Motor neuron (in vitro differentiated cells): ENCODE measurements around the gene SCLY. TPM values are rescaled to one million over a fixed set of nuclear protein-coding genes. Genes with fewer than 3 reads are reported as not detected.

Experiments used
- ATAC-seq, 8 experiments: fragments of 200-7000 bp; cut with Tn5 transposase; replicated peaks in 6 of 8; 2 replicates each; pipeline ENCODE4 v1.8.0; 2021; ENCODE audit warnings: mild to moderate bottlenecking in 8 of 8, moderate library complexity in 8 of 8
- H3K27ac ChIP-seq, 2 donors: fragments of 250-450 bp; sonication (Bioruptor Pico); 2 replicates each; pipeline ENCODE4 v1.9.0; 2021; ENCODE audit warnings: antibody characterized with exemption in 2 of 2, mild to moderate bottlenecking in 2 of 2, moderate library complexity in 1 of 2
- H3K4me1 ChIP-seq, 2 donors: fragments of 250-450 bp; sonication (Bioruptor Pico); replicated peaks in 1 of 2; 2 replicates each; pipeline ENCODE4 v1.6.1; 2021; ENCODE audit warnings: antibody characterized with exemption in 2 of 2, mild to moderate bottlenecking in 2 of 2, moderate library complexity in 1 of 2
- H3K4me3 ChIP-seq, 5 donors: fragments of 250-450 bp; sonication (Bioruptor Pico); 2 replicates each; pipeline ENCODE4 v1.9.0; 2021; ENCODE audit warnings: antibody characterized with exemption in 5 of 5, mild to moderate bottlenecking in 5 of 5, moderate library complexity in 4 of 5
- WGBS, 10 experiments: fragments of 450-650 bp; shearing (Covaris generic); methylation state at CpG; one replicate each; pipeline ENCODE4 v1.0.0; 2022; 5-methylcytosine and 5-hydroxymethylcytosine counted together
- in situ Hi-C, 9 experiments: fragments of 400-800 bp; cut with MboI; loops; one replicate each; pipeline ENCODE4 v1.15.0; 2021; ENCODE audit warnings: low sequenced_read_pairs in 9 of 9, low pct_unique_long_range_greater_than_20kb in 2 of 9; ENCODE audit not compliant: unreplicated experiment in 9 of 9
- total RNA-seq, 8 experiments: library from RNA; unstranded; fragments of 300-600 nt; gene quantifications; 2 replicates each; pipeline versions ENCODE4 v1.2.3 to v1.2.4, GENCODE V29; 2022

SCLY gene
- total RNA-seq, 8 experiments from 2014 or later: 7.4 to 40.7 (median 12.4) TPM

DNA sequence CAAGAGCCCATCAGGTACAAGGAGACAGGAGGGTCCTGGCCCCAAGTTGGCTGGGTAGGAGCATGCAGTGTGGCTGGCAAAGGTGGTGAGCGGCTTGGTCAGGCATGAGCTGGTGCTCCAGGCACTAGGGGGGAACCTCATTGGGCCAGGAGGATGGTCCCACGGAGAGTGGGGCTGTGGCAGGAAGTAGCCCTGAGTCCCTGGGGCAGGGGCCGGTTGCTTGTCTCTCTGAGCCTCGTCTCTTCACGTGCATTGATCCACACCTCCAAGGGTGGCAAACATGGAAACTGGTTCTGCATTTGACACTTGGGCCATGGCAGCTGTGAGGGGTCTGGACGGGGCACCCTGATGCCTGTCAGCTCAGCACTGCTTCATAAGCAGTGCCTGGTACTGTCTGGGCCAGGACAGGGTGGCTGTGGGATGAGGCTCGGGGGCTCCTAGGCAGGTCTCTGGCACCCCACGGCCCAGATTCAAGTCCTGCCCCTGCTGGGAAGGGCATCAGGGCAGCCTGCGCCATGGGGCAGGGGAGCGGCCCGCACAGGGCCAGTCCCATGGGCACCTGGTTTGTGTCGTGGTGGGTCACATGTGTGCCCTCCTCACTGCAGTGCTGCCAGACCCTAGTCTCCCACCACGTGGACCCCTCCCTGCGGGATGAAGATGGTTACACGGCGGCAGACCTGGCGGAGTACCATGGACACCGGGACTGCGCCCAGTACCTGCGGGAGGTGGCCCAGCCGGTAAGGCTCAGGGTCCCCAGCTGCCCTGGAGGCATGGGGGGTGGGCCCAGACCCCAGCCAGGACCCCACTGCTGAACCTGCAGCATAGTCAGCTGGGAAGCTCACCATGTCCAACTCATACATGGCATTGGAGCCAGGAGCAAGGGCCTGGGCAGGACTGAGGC, 55.7 kb downstream of the SCLY start:
- in situ Hi-C loops: no loop called here
- Histone ChIP-seq H3K4me1 (peaks cover 15% of the 10 kb centered on the region in 2 donors), H3K27ac (no peak overlapping the region), H3K4me3 (no peak overlapping the region)
- 60 to 89% (median 69%) methylated on average over 1 to 13 of the region's 21 CpGs; no CpG with 5 or more reads in 6 of the 10 experiments for WGBS, 10 experiments
- ATAC-seq: no peak

DNA sequence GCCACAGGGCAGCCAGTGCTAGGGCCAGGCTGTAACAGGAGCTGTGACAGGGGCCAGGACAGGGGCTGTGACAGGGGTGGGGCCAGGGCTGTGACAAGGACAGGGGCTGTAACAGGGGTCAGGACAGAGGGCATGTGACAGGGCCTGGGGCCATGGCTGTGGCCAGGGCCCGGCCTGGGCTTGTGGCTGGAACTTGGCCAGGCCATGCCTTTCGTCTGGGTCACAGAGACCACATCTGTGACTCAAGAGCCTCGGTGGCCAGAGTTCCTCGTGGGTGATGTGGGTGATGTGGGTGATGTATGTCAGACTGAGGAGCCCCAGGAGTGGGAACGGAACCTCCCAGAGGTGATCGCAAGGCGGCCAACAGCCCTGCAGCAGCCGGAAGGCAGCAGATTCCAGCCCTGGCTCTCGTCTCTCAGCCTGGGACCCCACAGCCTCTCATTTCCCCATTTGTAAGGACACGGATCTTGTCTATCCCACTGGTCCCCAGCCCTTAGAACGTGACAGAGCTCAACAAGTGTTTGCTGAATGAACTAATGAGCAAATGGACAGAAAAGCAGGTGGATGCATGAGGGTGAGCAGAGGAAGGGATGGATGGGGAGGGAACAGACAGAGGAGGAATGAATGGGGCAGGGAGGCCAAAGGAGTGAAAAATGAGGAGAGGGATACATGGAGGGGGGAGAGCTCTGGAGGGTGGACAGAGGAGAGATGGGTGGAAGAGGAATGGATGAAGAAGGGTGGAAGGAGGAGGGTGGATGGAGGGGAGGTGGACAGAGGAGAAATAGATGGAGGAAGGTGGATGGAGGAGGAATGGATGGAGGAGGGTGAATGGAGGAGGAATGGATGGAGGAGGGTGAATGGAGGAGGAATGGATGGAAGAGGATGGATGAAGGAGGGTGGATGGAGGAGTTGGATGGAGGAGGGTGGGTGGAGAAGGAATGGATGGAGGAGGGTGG, 56.7 kb downstream of the SCLY start:
- Histone ChIP-seq H3K27ac (no peak overlapping the region), H3K4me3 (no peak overlapping the region), H3K4me1 (peaks cover 15% of the 10 kb centered on the region in 2 donors)
- 10 to 100% (median 41%) methylated on average over 1 to 3 of the region's 11 CpGs; no CpG with 5 or more reads in 2 of the 10 experiments for WGBS, 10 experiments
- no peak for ATAC-seq
- in situ Hi-C loops: no loop called here

DNA sequence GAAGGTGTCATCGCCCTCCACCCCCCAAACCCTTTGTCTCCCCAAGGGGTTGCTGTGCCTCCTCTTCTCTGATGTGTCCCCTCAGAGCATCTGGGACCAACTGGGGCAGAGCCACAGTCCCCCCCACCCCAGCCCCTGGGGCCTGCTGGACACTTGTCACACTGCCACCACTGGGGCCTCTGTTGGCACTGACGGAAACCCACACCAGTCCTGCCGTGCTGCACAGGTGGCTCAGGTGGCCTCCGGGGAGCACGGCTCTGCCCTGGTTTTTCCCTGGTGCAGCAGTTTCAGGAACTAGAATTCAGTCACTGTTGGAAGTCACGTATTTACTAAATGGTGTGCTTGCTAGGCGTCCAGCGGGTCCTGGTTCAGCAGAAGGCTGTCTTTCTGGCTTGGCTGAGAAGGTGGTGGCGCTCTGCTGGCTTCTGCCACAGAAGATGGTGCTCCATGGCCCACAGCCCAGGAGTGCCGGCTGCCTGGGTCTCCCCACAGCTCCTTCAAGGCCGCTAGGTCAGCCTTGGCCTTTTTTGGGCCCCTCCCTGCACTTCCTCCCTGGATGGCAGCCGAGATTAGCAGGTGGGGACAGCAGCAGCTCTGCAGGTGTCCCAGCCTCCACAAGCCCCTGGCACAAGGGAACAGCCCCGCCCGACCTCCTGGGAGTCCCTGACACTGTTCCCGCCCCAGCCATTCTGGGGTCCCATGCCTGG, 59.1 kb downstream of the SCLY start:
- ATAC-seq: no peak
- no peak overlapping the region for H3K4me3 ChIP-seq
- H3K4me1 ChIP-seq: peaks cover 15 to 18% of the 10 kb centered on the region in 2 donors
- H3K27ac ChIP-seq: peak overlapping the region; percentile 60 to 61
- WGBS, 10 experiments: 100% methylated on average over 1 of the region's 15 CpGs; no CpG with 5 or more reads in 9 of the 10 experiments
- in situ Hi-C loops: no loop called here

DNA sequence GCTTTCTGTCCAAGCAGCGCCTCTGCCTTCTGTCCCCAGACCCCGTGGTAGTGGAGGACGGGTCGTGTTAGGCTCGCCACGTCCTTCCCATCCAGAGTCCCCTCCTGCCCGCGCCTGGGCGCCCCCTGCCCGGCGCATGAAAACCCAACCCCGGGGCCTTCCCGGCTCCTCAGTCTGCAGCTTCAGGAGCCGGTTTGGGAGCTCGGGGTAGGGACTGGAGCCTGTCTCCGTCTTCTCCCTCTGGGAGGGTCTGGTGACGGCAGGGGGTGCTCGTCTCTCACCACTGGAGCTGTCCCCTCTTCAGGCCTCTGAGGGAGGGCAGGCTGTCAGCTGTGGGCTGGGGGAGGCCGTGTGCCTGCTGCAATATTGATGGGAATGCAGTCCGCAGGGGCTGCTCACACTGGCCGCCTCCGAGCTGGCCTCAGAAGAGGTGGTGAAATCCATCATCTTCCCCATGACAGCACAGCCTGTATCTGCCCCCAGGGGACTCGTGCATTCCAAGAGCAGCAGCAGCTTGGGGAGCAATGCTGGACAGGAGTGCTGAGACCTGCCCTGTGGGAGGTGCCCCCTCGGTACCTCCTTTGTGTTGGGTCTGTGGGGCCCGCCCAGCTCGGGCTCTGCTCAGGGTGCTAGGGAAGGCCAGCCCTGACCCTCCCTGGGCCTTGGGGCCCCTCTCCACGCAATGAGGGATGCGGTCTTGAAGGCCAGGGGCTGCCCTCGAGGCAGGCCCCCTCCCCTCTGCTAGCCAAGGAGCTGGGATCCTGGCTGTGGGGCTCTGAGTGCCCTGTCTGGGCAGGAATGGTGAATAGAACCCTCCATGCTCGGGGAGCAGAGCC, 59.9 kb downstream of the SCLY start:
- WGBS, 10 experiments: 0 to 80% (median 40%) methylated on average over 1 to 3 of the region's 30 CpGs; no CpG with 5 or more reads in 5 of the 10 experiments

DNA sequence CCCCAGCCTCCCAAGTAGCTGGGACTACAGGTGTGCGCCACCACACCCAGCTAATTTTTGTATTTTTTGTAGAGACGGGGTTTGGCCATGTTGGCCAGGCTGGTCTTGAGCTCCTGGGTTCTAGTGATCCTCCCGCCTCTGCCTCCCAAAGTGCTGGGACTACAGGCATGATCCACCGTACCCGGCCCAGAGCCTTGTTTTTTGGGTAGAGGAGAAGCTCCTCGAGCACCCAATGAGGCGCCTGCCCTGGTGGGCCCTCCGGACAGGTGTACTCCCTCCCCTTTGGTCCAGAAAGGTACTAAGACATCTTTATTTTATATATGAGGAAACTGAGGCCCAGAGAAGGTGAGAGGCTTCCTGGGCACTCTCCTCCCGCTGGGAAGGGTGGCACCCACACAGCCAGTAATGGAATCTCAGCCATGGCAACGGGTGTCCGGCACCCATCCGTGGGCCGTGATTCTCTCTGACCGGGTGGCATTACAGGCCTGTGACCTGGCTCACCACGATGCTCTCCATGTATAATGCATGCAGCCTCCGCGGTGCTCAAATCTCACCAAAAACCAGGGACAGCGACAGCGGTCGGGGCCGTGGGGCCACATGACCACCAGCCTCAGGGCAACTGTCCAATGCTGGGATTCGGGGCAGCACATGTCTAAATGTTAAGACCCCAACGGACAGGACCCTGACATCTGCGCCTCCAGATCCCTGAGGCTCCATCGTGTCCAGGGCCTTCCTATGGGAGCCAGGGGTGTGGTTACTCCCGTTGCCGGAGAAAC, 60.9 kb downstream of the SCLY start:
- Histone ChIP-seq H3K27ac (no peak overlapping the region), H3K4me3 (no peak overlapping the region), H3K4me1 (peaks cover 16 to 18% of the 10 kb centered on the region in 2 donors)
- in situ Hi-C loops: no loop called here
- no peak for ATAC-seq
- 60 to 88% (median 85%) methylated on average over 4 to 21 of the region's 27 CpGs; no CpG with 5 or more reads in 3 of the 10 experiments for WGBS, 10 experiments

More for the DNA sequence above, 59.9 kb downstream of the SCLY start:
- peak overlapping the region; percentile 61 to 80 for H3K27ac ChIP-seq
- no peak overlapping the region for H3K4me3 ChIP-seq
- in situ Hi-C loops: no loop called here
- peaks cover 15 to 18% of the 10 kb centered on the region in 2 donors for H3K4me1 ChIP-seq
- ATAC-seq: peak; percentile 57 to 98 (median 96)

DNA sequence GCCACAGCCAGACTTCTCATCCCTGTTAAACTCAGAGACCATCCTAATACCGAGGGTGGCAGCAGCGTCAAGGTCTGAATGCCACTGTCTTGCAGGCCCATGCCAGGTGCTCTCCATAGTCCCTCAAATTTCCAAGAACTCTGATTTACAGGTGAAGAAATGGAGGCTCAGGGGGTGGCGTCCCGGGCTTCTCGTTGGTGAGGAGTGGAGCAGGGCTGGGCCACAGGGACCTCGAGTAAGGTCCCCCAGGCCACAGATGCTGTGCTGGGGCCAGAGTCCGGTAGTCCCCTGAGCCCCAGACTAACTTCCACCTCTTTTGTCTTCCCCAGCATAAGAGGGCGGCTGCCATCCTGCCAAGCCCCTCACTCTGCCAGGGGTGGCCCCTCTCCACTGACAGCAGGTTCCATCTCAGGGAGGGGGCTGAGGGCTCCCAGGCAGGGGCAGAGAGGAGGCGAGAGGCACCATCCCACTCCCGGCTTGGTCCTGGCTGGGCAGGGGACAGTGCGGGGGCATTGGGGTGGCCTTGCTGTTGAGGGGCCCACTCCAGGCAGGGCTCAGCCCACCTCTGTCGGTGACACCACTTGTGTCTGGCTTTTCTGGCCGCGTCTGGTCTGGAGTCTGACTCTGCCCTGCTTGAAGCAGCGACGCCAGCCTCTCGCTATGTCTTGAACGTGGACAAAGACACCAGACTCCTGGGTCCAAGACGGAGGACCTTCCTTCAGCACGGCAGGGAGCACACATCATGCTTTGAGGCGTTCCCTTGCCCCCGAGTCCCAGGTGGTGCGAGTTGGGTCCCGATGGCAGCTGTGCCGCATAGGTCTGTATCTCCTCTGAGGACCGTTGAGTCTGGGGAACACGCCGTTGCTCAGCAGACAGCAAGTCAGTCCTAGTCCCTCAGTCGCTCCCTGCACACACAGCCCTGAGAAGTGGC, 61.8 kb downstream of the SCLY start:
- peaks cover 24 to 26% of the 10 kb centered on the region in 2 donors for H3K4me1 ChIP-seq
- WGBS, 10 experiments: 27 to 100% (median 93%) methylated on average over 1 to 6 of the region's 29 CpGs; no CpG with 5 or more reads in 4 of the 10 experiments
- no peak overlapping the region for H3K27ac ChIP-seq
- in situ Hi-C loops: no loop called here
- no peak overlapping the region for H3K4me3 ChIP-seq
- ATAC-seq: no peak

DNA sequence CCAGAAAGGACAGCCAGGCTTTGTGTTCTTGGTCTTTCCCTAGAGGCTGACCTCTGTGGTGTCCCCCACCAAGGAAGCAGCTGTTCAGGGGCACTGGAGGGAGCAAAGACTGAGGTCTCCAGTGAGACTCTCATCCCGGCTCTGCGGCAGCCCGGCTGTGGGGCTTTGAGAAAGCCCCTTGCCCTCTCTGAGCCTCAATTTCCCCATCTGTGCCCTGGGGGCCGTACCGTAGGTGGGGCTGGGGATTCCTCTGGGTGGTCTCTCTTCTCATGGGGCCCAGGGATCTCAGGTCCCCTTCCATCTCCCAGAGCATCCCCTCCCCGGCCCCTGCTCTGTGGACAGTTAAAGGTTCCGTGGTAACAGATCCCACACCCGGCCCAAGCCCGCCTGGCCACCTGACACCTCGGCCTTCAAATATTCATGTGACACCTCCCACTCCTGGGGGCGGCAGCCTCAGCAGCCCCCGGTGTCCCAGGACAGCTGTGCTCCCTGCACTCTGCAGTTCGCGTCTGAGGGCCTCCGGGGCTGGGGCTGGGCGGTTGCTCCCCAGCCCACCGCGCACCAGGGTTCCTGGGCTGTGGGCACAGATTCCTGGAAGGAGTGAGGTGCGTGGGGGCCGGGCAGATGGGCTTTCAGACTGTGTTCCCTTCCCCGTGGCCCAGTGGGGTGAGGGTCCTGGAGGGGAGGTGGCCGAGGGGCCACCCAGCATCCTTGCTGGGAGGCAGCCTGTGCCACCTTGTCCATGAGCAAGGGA, 62.6 kb downstream of the SCLY start:
- 20 to 93% (median 73%) methylated on average over 1 to 9 of the region's 22 CpGs; no CpG with 5 or more reads in 5 of the 10 experiments for WGBS, 10 experiments
- H3K4me3 ChIP-seq: no peak overlapping the region
- in situ Hi-C loops: no loop called here
- no peak overlapping the region for H3K27ac ChIP-seq
- peaks cover 26 to 28% of the 10 kb centered on the region in 2 donors for H3K4me1 ChIP-seq
- ATAC-seq: no peak

DNA sequence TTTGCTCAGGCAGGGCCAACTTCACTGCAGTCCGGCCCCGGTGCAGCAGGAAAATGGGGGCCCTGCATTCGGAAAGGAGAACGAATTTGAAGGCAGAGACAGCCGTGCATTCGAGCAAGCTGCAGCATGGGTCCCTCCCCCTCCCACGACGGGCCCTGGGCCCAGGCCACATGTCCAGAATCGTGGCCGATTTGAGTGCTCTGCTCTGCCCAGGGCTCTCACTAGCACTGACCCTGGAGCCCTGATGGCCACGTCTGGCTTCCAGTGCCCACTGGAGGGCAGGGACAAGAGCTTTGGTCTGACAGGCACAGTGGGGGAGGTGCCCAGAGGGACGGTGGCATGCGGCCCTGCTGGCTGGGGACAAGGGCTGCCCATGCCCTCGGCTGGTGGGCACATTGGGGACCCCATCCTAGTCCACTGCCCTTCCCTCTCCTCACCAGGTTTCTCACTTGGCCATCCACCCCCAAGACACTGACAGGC, 63.2 kb downstream of the SCLY start:
- ATAC-seq: no peak
- 40 to 100% (median 40%) methylated on average over 1 to 2 of the region's 14 CpGs; no CpG with 5 or more reads in 7 of the 10 experiments for WGBS, 10 experiments
- no peak overlapping the region for H3K4me3 ChIP-seq
- H3K27ac ChIP-seq: no peak overlapping the region
- H3K4me1 ChIP-seq: peaks cover 26 to 28% of the 10 kb centered on the region in 2 donors
- in situ Hi-C loops: no loop called here

DNA sequence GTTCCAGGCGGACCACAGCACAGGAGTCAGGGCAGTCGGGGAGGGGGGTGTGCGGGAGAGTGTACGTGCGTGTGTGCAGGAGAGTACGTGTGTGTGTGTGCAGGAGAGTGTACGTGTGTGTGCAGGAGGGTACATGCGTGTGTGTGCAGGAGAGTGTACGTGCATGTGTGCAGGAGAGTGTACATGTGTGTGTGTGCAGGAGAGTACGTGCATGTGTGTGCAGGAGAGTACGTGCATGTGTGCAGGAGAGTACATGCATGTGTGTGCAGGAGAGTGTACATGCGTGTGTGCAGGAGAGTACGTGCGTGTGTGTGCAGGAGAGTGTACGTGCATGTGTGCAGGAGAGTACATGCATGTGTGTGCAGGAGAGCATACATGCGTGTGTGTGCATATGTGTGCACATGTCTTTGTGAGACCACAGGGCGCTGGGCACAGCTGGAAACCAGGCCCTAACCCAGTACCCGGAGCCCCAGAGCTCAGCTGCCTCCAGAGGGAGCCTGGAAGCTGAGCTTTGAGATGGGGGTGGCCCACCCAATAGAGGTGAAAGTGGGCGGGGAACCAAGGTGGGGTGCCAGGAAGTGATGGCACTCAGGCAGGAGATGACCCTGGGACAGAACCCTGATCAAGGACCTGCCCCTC, 63.8 kb downstream of the SCLY start:
- in situ Hi-C loops: no loop called here
- WGBS, 10 experiments: 58 to 100% (median 85%) methylated on average over 1 to 5 of the region's 19 CpGs; no CpG with 5 or more reads in 5 of the 10 experiments
- H3K4me3 ChIP-seq: no peak overlapping the region
- H3K4me1 ChIP-seq: peaks cover 25 to 26% of the 10 kb centered on the region in 2 donors
- no peak overlapping the region for H3K27ac ChIP-seq
- no peak for ATAC-seq
